ENCODE measurements around the gene PRR5.

The PRR5 gene

GRCh38 chr22:44697423-44698141 is 4.4 kb upstream of the PRR5 start:
- peak; percentile 12 for DNase-seq

- DNase-seq, result no peak
Observed at GRCh38 chr22:44698531-44699421, 3.2 kb upstream of the PRR5 start.

DNA sequence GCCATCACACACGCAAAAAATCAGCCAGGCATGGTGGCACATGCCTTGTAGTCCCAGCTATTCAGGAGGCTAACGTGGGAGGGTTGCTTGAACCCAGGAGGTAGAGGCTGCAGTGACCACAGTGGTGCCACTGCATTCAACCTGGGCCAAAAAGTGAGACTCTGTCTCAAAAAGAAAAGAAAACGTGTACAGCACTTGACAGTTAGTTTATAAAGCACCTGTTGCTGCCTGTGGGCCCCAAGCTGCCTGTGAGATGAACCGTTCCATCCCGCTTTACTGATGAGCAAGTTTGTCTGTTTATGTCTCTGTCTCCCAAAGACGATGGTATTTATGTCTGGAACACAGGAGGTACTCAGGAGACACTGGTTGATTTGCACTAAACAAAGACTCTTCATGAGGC is 1.5 kb upstream of the PRR5 start:
- DNase-seq, result no peak

- DNase-seq, result no peak
Observed at GRCh38 chr22:44701187-44701790, 715 bp upstream of the PRR5 start.

DNA sequence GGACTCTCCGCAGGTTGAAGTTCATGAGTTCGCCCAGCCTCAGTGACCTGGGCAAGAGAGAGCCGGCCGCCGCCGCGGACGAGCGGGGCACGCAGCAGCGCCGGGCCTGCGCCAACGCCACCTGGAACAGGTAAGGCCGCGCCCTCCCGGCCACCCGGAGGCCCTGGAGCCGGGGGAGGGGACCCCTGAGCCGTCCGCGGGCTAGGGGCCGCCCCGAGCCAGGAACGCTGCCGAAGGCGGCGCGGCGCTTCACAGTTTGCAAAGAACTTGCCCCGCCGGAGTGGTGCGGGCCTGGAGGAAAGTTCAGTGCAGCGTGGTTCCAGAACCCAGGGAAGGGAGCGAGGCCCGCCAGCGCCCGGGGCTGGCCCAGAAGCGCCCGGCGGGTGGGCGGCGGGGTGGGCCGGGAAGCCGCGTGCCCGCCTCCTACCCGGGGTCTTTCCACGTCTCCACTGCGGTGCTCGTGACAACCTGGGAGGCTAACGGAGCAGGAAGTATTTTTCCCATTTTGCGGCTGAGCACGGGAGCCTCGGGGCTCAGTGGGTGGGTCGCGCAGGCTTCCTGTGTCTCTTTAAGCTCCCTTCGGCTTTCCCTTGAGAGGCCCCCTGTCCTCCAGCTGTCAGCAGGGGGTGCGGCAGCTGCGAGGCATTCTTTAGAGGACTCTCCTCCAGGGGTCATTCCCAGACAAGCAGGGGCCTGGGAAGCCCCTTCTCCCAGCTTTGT is 635 bp downstream of the PRR5 start:
- no peak for DNase-seq

DNA sequence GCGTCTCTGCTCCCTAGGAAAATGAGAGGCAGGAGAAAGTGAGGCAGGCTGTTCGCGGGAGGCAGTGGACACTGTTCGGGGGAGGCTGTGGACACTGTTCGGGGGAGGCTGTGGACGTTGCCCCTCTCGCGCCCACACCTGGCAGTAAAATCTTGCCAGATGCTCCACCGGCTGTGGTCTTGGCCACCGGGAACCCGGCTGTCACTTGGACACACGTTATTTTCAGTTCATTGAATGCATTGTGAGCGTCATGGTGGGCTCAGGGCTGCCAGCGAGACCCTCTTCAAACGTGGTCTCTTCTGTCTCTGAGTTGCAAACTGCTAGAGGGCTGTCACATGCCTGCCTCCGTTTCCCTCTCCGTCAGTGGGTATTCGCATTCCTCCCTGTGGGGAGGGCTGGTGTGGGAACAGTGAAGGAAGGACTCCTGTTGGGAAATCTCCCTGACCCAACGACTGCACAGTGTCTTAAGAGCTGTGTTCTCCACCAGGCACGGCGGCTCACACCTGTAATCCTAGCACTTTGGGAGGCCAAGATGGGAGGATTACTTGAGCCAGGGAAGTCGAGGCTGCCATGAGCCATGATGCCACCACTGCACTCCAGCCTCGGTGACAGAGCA is 1.4 kb downstream of the PRR5 start:
- no peak for DNase-seq

GRCh38 chr22:44704159-44705021 is 2.4 kb downstream of the PRR5 start:
- DNase-seq, result no peak

DNA sequence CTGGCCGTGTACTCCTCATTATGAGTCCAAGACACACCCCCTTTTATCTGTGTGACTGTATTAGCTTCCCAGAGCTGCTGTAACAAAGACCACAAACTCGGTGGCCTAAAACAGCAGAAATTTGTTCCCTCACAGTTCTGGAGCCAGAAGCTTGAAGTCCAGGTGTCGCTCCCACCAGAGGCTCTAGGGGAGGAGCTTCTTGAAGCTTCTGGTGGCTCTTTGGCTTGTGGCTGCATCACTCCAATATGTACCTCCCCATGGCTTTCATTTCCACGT is 3.0 kb downstream of the PRR5 start:
- DNase-seq, result no peak

DNA sequence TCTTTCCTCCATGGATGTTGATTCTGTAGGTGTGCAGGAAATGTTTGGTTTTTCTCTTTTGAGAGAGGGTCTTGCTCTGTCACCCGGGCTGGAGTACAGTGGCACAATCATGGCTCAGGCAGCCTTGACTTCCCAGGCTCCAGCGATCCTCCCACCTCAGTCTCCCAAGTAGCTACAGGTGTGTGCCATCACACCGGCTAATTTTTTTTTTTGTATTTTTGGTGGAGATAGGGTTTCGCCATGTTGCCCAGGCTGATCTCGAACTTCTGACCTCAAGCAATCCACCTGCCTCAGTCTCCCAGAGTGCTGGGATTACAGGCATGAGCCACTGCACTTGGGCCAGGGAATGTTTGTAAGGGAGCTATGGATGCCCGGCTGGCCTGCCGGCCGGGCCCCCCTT is 4.5 kb downstream of the PRR5 start:
- no peak for DNase-seq

- no peak for DNase-seq
Observed at GRCh38 chr22:44707178-44707577, 5.2 kb downstream of the PRR5 start.

DNA sequence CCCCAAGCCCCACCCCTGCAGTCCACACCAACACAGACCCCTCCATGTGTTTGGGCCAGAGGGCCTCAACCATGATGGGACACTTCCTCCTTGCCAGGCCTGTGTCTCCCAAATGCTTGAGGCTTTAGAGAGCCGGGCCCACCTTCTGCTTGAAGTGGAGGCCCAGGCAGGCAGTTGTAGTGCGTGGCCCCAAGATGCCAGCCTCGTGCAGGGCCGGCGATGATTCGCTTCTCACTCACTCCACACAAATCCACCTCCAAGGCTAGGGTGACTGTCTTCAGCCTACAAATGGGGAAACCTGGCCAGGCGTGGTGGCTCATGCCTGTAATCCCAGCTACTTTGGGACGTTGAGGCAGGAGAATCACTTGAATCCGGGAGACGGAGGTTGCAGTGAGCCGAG is 5.7 kb downstream of the PRR5 start:
- no peak for DNase-seq

- DNase-seq, result no peak
Observed at GRCh38 chr22:44709881-44710392, 7.9 kb downstream of the PRR5 start.

DNA sequence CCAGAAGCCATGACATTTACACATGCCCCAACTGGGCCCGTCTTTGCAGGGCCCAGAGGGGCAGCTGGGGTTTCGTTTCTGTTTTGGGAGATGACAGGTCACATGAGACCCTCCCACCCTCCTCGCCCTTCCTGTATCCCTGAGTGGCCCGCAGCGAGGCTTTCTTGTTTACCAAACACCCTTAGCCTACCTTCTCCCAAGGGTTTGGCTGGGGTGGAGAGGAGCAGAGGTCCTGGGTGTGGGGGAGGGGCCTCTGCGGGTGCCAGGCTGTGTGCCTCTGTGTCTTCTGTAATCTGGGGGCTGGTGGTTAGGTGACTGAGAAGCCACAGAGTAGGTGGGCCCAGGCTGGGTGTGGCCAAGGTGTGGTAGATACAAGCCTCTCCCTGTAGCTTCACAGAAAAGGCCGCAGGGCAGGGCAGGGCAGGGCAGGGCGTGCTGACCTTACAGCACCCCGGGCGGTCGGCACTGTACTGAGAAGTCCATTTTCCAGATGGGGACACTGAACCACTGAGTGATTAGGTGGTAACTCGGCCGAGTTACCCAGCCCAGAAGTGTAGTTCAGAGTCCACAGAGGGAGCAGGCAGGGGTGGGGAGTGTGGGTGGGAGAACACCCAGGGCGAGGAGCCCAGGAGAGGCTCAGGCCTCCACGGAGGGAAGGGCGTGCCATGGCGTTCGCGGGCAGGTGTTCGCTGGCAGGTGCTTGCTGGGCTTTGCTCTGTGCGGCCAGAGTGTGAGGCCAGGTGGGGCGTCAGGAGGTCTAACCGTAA is 8.7 kb downstream of the PRR5 start:
- peak; percentile 19 for DNase-seq

- DNase-seq, result no peak
Observed at GRCh38 chr22:44711241-44711560, 9.2 kb downstream of the PRR5 start.

DNA sequence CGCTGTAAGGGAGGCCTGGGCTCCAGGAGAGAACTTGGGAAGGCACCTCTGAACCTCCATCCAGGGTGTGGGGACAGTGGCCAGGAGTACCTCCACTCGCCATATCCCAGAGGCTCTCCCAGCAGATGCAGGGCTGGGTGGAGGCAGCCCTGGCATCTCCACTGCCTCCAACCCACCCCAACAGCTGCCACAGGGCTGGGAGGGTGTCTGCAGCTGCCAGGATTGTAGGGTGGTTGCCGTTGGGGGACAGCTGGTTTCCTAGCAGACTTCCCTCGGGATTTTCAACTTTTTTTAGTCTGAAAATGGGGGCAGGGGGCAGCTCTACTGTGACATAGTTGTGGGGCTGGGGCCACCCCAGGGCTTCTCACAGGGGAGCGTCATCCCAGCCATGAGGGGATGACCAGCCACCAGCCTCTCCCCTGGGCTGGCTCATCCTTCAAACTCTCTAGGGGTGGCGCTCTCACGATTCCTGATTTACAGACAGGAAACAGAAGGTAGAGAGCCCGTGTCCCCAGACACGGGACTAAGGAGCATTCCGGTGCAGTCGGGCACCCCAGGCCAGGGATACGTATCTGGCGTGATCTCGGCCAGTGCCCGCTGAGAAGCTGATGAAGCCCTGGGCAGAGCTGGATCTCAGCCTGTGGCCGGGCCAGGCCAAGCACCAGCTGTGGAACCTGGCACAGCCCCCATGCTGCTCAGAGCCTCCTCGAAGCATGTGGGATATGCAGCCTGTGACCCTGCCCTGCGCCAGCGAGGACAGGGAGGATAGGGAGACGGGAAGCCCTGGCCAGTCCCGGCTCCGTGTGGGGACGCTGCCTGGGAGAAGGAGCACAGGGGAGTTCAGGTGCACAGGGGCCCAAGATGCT is 9.9 kb downstream of the PRR5 start:
- no peak for DNase-seq

- DNase-seq, result no peak
Observed at GRCh38 chr22:44712962-44713361, 11.0 kb downstream of the PRR5 start.

DNA sequence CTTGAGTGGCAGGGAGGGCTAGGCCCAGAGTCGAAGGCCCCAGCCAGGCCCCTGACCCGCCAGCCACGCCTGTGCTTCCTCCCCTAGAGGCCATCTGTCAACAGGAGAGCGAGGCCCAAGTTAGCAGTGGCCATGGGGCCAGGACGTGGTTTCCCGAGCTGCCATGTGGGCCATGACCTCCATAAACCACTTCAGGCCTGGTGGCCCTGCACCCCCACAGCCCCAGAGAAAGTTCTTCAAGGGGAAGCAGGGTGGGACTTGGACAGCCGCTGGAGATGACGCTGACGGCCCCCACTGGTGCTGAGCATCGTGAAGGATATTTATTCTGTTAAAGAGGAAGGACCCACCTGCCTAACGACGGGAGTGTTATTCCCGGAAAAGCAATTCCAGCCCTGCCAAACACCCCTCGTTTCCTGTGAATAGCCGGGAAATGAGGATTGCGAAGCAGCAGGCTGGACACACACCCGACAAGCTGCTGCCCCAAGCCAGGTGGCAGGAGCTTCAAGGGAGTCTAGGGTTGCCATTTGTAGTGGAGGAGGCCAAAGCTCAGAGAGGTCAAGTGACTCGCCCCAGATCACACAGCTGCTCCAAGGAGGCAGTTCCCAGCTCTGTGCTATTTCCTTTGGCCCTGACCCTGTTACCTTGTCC is 12.8 kb downstream of the PRR5 start:
- DNase-seq, result no peak

- DNase-seq, result peak; percentile 1
Observed at GRCh38 chr22:44718418-44718817, 16.4 kb downstream of the PRR5 start.

DNA sequence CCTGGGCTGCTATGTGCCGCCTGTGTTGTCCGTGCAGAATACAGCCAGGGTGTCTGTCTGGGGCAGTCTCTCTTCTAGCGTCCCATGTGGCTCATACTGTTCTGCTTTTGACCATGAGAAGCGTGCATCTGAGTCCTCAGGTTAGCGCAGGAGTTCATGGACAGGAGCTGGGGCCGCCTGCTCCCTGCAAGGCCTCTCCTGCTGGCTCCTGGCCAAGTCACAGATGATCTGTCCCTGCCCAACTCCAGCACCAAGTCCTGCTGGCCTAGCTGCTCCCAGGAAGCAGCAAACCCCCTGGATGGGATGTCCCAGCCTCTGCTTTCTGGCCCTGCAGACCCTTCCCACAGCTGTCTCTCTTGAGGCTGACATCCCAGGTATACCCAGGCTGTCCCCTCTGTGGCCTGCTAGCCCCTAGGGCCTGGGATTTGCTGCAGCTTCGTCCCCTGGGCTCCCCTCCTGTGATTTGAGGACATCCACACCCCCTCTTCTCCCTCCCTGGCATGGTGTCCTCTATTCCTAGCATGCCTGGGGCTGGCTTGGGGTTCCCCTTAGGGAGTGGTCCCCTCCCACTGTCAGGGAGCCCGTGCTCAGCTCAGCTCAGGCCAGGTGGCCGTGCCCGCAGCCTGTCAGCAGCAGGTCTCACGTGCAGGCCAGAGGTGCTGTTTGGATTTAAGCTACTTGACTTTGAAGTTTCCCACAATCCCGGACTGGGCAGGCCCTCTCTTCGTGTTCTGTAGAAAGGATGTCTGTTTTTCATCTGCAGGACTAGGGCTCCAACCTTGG is 17.8 kb downstream of the PRR5 start:
- no peak for DNase-seq

Measured in NCI-H526 treated with DMSO at 0.1 percent for 48 hours (cell line).